ENCODE measurements around the gene SEMA4F.
"Not testable (repeated sequence)": the region's sequence is repeated elsewhere in the genome, so short reads cannot be mapped to it uniquely, and the experiment has no call there.

Gene SEMA4F

DNA sequence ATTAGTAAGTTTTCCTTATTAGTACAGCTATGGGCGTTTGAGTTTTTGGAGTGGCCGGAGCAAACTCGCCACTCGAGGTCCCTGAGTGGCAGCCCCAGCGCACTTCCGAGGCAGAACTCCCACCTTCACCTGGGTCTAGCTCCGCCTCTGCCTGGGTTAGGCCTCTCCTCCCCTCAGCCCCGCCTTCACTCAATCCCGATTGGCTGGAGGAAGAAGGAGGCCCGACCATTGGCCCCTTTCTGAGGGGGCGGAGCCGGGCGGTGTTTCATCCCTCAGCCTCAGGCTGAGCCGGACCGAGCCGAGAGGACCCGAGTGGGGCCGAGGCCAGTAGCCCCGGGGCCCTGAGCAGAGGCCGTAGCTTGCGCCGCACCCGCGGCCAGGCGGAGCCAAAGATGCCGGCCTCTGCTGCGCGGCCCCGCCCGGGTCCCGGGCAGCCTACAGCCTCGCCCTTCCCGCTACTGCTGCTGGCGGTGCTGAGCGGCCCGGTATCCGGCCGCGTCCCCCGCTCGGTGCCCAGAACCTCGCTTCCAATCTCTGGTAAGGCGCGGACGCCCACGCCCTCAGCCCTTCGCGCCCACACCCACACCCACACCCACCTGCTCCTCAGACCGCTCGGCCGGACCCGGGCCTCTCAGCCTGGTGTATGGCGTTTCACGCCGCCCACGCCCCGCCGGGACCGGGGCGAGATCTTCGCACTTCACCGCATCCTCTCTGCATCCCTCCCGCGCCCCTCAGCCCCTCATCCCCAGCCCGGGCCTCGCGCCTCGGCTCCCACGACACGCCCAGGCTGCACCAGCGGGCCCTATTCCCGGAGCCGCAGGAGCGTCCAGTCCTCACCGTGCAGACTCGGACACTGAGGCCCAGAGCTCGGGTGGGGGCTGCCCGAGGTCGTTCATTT lies at the start of gene SEMA4F:
TSS of gene SEMA4F (plus strand) at position 263 of the 898 bp plus-strand sequence. CDS start at position 393, 130 bp downstream.
- peak; percentile 97 for DNase-seq (ENCODE audit: low spot score)

GRCh38 chr2:74606927-74607326 lies 47.1 kb upstream of the SEMA4F start:
- no peak for DNase-seq (ENCODE audit: low spot score)

GRCh38 chr2:74617122-74617521 lies 36.9 kb upstream of the SEMA4F start:
- no peak for DNase-seq (ENCODE audit: low spot score)

GRCh38 chr2:74618410-74619083 lies 35.5 kb upstream of the SEMA4F start:
- no peak for DNase-seq (ENCODE audit: low spot score)

GRCh38 chr2:74619651-74620297 lies 34.3 kb upstream of the SEMA4F start:
- no peak for DNase-seq (ENCODE audit: low spot score)

GRCh38 chr2:74620671-74621070 lies 33.4 kb upstream of the SEMA4F start:
- no peak for DNase-seq (ENCODE audit: low spot score)

DNA sequence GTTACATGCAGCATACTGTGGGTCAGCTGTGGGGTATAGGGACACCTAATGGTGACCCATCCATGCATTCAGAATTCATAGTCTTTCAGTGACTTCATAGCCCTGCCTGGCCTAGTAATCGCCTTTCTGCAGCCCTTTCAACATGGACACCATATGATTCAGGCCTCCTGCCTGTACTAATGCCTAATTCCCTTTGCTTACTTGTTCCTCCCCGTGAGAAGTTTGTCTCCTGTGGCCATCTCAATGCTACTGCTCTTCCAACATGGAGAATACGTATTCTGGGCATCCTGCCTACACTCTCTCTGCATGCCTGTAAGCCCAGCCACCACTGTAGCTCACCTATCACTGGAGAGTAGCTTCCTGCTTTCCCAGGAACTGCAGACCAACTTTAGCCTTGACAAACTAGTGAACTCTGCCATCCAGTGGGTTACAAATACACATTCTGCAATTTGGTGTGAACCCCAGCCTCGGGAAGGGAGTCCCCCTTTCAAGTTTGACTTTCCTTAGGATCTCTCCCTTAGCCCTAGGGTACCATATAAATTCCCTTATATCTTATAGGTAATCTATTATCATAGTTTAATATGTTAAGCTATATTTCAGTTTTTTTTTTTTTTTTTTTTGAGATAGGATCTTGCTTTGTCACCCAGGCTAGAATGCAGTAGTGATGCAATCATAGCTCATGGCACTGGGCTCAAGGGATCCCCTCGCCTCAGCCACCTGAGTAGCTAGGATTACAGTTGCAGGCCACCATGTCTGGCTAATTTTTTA lies 28.2 kb upstream of the SEMA4F start:
- DNase-seq (ENCODE audit: low spot score) = no peak

GRCh38 chr2:74628538-74629105 lies 25.4 kb upstream of the SEMA4F start:
- no peak for DNase-seq (ENCODE audit: low spot score)

GRCh38 chr2:74630454-74630853 lies 23.6 kb upstream of the SEMA4F start:
- not testable (repeated sequence) for DNase-seq (ENCODE audit: low spot score)

GRCh38 chr2:74632209-74632938 lies 21.7 kb upstream of the SEMA4F start:
- DNase-seq (ENCODE audit: low spot score) = no peak

- no peak for DNase-seq (ENCODE audit: low spot score)
Measured at GRCh38 chr2:74632939-74633312, 21.1 kb upstream of the SEMA4F start.

DNA sequence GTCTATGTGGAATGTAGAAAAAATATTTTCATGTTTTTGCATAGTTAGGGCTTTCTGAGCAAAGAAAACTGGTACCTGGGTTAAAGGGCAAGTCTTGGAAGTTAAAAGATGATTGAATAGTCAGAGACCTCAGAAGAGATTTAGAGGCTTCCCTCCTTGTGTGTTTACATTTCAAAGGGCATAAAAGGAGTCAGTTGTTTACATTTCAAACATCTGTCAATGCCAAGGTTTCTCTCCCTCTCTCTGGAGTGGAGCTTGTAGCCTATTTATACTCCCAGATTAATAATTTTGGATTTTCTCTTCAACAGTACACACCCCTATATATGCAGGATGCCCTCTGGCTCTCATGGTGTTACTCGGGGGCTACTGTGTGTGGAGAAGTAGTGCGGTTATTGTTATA lies 14.5 kb upstream of the SEMA4F start:
- no peak for DNase-seq (ENCODE audit: low spot score)

DNA sequence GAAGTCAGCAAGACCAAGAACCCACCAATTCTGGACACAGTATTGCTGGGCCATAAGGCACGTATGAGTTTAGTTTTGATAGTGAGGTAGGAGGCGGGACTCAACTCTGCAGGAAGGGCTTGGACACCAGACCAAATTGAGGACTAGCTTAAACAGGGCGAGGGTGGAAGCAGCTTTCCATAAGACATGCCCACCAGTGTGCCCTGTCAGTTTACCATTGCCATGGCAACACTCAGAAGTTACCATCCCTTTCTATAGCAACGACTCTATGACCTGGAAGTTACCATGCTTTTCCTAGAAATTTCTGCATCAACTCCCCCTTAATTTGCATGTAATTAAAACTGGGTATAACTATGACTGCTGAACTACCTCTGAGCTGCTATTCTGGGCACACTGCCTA lies 8.7 kb upstream of the SEMA4F start:
- DNase-seq (ENCODE audit: low spot score) = no peak

GRCh38 chr2:74646201-74646600 lies 7.8 kb upstream of the SEMA4F start:
- no peak for DNase-seq (ENCODE audit: low spot score)

- DNase-seq (ENCODE audit: low spot score) = no peak
Measured at GRCh38 chr2:74646834-74647482, 7.1 kb upstream of the SEMA4F start.

DNA sequence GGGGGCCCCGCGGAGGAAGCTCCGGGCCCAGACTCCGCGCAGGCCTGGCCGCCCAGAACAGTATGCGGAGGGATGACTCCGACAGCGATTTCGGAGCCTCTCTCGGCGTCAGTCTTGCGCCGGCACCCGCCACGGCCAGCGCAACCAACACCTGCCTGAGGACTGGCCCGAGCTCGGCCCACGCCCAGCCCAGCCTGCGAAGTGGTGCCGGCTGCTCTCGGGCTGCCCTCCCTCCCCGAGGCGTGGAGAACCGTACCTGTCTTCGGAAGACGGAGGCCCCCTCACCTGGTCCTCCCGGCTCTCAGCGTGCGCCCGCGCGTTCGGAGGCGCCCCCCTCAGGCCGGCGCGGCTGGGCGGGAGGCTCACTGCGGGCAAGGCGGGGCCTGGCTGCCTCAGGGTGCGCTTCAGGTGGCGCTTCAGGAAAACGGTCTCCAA lies 6.0 kb upstream of the SEMA4F start, which contains the start of gene M1AP:
TSS of gene M1AP (minus strand) at position 322 of the 435 bp plus-strand sequence. CDS start 8,055 bp downstream, outside the sequence.
- peak; percentile 58 for DNase-seq (ENCODE audit: low spot score)

DNA sequence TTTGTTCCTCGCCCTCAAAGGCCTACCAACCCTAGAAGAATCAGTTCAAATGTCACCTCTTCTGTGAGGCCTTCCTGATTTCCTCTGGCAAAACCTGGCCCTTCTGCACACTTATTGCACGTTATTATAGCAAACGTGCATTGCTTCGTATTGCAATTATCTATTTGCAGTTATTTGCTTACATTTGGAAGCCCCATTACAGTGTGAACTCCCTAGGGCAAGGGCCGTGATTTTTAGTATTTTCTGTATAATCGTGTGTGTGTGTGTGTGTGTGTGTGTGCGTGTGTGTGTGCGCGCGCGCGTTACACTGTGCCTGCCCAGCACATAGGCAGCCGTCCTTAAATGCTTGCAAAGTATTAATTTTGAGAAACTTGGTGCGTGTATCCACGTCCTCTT lies 460 bp upstream of the SEMA4F start:
- DNase-seq (ENCODE audit: low spot score) = no peak

- no peak for DNase-seq (ENCODE audit: low spot score)
Measured at GRCh38 chr2:74655579-74655978, 1.5 kb downstream of the SEMA4F start.

DNA sequence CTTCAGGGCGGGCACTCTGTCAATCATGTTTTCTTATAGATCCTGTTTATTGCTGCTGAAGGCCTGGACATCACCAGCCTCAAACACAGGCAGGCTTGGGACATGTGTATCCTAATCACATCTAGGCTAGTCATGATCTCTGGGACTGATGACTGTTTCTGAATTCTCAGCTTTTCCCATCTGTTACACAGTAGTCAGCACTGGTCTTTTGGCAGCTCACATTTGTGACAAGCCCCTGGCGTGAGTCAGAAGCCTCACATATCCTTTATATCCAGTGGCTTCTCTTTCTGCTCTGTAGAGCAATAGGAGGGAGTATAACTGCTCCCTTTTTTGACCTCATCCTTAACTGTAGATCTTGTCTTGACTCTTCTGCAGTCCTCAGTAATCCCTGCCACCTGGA lies 4.5 kb downstream of the SEMA4F start:
- DNase-seq (ENCODE audit: low spot score) = no peak

DNA sequence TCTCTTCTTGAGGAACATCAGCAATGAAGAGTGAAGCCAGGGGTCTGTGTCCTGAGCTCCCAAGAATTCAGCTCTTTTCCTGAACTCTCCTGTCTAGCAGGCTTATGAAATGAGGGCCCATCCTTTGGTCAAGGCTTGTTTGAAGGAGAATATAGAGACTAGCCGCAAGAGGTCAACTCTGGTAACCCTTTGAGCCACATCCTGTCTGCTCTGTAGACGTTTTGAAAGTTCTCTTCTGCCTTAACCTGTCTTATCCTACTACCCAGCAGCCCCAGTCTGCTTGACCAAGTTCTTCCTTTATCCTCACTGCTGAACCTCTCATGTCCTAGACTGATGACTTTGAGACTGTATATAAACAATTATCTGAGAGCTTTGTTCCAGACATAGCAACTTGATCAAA lies 5.4 kb downstream of the SEMA4F start:
- no peak for DNase-seq (ENCODE audit: low spot score)
